ENCODE results near the gene PTOV1.
A peak's percentile ranks its signal among the peaks of the same experiment; 100 is the strongest.

PTOV1 gene

DNA sequence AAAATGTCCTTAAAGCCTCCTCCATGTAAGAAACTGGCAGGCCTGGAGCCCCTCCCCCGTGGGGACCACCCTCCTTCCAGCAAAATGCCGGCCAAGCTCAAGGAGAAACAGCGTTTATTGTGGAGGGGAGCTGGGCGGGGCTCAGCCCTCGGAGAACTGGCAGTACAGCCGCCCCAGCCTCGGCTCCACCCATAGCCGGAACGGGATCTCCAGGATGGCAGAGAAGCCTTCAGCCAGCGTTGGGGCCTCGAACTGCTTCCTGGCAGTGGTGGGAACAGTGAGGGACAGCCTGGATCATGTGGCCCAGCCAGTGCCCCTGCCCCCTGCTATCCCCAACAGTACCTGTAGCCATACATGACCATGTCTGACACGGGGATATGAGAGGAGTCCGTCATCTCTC, 10.1 kb downstream of the PTOV1 start:
- DNase-seq, result no peak

DNA sequence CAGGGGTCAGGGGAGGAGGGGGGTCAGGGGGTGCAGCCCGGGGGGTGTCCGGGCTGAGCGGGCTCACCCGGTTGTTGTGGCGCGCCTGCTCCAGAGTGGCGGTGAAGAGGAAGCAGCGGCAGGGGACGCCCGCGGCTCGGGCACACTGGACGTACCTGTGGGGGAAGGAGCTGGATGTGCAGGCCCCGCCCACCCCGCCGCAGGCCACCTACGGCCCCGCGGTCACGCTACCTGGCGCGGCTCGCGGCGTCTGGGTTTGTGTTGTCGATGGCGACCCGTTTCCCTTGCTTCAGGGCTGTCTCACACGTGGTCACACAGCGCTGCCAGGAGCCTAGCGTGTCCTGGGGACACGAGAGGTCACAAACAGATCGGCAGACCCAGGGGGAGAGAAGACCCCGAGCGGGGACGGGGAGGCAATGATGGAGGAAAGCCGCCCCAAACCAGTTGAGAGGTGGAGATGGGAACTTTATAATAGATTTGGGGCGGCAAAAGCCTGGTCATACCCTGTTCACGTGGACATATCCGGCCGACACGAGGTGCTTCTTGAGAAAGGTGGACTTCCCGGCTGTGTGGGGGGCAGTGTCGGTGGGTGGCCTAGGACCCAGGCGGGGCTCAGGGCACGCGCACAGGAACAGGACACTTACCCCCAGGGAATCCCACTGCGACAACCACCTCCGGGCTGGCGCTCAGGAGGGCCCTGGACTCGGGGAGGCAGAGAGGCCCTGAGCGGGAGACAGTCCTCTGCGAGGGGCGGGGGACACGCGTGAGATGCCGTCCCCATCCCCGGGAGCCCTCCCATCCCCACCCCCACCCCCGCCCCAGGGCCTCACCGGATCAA, 10.8 kb downstream of the PTOV1 start:
- DNase-seq, result no peak

DNA sequence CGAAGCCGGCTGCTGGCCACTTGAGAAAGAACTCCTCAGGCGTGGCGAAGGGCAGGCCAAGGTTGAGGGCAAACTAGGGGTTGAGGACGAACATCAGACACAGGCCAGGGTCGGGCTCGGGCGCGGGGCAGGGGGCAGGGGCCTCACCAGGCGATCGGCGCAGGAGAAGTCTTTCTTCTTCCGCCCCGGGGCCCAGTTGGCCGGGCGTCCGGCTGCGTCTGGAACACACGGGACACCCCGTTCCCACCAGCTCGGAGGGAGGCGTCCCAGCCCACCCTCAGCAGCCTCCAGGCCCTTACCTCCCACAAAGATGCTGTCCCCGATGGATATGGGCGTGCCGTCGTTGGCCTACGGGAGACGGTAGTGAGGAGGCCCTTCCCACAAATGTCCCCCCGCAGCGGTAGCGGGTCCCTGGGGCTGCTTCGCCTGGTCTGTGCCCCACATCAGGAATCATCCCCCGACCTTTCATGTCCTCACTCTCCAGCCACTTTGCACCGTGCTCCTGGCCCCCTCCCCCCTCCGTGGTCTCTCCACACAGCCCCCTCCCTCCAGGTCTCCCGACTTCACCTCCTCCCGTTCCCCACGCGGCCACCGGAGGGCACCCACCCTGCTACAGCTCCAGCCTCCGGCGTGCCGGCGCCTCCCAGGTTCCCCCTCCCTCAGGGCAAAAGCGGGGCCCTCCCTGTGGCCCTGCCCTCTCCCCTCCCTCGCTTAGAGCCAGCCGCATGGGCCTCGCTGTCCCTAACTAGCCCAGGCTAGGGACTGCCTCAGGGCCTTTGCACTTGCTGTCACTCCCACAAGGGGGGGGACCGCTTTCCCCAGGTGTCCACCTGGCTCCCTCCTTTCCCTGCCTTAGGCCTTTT, 11.7 kb downstream of the PTOV1 start:
- no peak for DNase-seq

DNA sequence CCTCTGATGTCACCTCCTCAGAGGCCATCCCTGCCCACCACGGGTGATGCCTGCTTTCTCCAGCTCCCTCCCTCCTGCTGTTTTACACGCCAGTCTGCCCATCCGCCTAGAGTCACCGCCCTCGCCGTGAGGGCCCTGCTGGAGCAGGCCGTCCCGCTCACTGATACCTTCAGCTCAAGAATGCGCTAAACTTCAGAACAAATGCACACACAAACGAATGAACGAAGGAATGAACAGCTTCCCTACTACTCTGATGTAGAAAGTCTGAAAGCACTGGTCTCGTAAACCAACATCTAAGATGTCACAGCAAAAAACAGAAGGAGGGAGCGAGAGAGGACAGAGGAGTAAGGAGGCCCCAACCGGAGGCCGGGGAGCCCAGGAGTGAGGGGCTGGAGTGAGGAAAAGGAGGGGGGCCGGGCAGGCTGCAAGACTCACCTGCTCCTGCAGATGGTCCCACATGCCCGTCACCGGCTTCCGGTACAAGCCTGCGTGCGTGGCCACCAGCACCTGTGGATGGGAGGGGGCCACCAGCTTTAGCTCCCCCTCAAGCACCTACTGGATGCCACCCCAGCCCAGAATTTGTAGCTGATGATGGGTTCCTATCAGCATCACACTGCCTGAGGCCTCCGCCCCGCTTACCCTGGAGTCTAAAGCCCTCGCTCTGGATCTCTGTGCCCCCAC, 12.4 kb downstream of the PTOV1 start:
- DNase-seq, result no peak

DNA sequence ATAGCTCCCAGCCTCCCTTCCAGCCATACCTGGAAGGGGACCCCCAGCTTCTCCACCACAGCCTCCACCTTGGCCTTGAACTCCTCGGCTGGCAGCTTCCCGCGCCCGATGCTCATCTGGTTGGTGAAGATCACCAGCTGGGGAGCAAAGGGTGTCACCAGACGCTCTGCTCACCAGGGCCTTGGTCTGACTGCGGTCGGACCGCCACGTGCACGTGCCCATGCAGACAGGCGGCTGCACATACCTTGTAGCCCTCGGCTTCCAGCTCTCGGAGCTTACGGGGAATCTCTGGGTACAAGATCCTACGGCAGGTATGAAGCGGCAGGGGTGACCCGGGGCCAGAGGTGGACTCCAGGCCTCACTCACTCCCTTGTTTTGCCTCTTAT, 13.0 kb downstream of the PTOV1 start:
- no peak for DNase-seq

DNA sequence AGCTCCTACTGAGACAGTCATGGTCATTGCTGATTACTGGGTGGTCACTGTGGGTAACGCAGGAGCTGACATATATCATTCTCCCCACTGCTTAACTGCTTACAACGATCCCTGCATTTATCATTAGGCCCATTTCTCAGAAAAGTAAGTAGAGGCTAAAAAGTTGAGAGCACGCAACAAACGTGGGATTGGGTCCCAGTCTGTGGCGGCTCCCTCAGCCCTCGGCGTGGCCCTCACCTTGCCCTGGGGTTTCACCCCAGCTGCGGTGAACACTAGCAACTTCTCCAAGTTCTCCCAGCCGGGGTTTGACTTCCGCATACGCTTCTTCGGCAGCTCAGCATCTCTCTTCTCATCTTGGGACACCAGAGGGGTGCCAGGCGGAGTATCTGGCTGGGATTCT, 13.9 kb downstream of the PTOV1 start:
- no peak for DNase-seq

DNA sequence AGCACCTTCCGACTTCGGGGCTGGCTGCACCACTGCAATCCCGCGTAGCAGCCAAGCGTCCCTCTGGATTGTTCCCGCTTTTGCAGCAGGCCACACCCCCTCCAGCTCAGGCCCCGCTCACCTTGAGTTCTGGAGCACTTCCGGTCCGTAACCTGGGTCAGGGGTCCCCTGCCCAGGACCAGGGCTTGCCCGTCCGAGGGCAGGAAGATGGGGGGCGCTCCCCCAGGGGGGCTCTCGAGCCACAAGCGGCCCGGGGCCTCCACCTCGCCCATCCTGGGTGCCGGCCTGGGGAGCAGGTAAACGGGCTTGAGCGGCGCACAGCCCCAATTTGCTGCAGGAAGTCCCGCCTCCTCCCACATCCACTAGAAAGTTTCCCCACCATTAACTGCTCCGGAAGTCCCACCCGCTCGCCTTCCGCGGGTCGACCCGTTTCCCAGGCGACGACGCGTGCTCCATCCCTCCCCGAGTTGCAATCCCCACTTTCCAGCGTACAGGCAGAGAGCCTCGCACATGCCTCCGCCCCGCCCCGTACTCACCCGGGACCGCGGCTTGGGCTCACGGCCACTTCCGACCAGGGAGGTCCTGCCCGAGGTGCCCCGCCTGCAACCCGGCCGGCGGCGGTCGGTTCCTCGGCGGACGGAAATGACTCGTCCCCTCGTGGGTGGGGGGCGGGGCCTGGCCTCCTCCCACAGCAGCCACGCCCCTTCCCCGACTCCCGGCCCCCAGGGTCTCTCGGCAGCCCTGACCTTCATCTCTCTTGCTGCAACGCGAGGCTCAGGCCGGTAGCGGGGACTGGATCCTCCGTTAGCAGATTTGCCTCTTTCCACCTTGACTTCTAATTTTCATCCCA, 16.2 kb downstream of the PTOV1 start, which contains the start of gene PNKP:
Gene PNKP, minus strand, starts transcription at position 644 of the 850 bp plus-strand sequence. Its CDS starts 372 bp downstream, at position 272.
- peak; percentile 87 for DNase-seq

DNA sequence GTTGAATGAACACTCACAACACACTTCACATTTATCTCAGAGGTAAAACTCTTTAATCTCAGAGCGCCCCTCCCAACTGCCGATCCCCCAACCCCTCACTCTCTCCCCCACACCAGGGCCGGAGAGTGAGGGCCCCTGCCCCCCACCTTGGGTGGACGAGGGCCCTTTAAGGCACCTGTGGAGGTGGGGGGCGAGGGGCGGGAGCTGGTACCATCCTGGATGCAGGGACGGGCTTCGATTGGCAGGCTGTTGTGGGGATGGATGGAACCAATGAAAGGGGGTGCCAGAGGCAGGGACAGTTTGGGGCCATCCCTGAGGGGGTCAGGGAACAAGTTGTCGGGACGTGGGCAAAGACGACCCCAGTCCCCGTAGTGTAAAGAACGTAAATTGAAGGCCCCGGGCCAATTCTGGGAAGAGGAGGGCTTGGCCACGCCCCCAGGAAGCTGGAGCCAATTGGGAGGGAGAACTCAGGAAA, 18.1 kb downstream of the PTOV1 start:
- no peak for DNase-seq

DNA sequence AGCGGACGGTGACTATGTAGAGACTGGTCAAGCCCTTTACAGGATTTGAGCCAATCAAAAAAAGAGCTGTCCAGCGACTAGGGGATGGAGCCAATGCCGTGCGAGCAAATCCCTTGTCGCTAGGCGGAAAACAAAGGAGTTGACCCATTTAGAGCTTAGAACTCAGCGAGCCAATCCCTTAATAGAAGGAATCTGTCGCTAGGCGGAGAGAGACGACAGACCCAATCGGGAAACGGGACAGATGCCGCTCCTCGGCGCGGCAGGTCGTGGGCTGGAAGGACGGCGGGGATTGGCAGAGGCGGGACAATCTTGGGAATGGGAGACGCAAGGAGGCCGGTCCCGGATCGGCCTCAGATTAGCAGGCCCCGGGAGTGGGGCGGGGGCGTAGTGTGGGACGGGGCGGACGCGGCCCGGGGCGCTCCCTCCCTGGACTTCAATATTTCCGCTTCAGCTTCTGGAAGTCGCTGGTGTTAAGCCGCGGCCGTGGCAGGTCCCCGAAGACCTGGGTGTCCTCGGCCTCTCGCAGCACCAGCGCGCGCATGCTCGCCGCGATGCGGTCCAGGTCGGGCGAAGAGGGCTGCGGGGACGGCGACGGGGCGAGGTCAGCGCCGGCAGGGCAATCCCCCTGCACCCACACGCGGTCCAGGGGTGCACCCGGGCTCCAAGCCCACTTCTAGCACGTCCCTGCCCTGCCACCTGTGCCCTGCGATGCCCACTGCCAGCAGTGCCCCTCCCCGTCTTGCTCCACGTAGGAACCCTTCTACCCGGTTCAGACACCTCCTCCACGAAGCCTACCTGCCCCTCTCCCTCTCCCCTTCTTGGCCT, 18.7 kb downstream of the PTOV1 start:
- peak; percentile 100 for DNase-seq

DNA sequence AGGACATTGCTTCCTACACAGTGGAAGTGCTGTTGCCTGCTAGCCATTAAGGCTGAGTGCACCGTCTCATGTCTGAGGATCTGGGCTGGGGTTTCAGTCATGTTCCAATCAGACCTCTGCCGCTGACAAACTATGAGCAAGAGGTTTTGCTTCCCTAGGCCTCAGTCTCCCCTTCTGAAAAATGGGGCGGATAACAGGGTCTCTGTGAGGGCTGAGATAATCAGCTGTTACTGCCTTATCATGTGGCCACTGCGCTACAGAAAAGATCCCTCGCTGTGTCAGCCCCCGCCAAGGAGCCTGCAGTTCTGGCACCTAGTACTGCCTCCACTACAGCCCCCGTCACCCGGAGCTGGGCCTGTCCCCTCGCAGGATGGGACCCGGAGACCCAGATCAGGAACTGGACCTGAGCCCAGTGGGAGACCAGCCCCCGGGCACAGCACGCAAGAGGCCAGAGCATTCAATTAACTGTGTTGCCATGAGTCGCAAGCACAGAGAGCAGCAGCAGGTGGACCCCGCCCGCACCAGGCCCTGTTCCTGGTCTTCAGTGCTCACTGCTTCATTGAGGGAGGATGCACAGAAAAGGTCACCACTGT, 19.4 kb downstream of the PTOV1 start:
- DNase-seq, result no peak

DNA sequence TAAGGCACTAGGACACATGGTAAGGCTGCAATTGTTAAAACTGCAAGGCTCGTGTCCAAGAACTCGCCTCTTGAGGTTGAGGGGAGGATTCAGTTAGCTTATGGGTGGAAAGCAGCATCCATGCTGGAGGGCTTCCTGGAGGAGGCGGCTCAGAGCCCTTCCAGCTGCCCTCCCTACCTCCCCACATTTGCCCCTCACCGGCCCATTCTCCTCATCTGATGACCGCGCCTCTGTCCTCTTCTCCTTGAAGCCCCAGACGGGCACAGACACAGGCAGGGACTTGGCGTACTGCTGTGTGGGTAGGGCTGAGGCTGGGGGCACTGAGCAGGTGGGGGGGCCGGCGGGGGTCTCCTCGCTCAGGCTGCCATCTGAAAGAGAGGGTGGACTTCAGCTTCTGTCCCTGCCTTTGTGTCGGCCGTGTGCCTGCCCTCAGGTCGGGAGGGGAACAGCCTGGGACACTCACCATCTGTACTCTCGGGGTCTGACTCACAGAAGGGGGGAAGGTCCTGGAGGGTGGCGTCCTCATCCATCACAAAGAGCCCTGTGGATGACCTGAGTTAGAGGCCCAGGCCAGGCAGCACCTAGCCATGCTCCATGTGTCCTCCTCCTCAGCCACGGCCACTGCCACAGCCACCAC, 20.5 kb downstream of the PTOV1 start:
- no peak for DNase-seq

DNA sequence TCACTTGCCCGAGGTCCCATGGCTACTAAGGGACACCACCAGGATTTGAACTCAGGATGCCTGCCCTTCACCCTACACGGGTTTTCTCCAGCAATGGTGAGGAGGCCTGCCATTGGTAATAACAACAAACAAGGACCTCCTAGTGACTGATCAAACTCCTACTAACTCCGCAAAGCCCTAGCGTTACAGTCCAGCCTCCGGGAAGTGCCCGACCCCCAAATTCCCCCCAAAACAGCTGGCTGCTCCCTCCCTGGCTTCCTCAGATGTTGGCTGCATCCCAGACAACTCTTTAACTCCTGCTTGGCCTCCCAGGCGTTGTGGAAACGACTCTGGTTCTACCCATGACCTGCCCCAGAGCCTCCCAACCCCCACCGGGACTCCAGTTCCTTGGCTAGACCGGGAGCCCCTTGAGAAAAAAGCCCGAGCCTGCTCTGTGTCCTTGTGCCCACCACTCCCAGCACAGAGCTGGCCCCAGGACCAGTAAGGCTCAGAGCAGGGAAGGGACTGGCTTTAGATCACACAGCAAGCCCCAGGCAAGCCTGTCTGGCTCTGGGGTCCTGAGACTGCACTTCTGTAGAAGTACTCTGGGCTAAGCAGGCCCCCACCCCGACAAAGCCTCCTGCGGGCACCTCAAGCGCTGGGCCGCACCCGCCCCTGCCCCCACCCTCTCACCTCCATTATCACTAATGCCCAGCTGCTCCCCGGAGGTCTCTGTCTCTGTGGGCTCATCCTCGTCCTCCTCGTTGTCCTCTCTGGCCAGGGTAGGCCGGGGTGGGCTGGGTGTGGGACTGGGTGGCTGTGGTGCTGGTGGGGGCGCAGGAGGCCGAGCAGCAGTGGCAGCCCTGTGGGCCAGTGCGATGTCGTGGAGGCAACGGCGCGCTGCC, 21.5 kb downstream of the PTOV1 start:
- no peak for DNase-seq

DNA sequence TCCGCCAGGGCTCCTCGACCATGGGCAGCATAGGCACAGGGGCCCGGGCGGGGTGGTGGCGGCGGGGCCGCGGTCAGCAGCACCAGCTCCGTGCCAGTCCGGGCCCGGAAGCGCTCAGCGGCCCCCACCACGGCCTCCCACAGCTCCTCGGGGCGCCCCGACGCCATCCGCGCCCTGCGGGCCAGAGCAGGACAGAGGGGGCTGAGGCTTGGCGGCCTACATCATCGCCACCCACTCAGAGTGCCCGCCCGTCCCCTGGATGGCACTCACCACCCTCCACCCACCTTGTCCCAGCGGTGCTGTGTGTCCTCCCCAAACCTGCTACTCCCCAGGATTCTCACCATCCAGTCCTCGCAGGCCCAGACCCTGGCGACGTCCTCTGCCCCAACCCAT, 22.2 kb downstream of the PTOV1 start:
- no peak for DNase-seq

DNA sequence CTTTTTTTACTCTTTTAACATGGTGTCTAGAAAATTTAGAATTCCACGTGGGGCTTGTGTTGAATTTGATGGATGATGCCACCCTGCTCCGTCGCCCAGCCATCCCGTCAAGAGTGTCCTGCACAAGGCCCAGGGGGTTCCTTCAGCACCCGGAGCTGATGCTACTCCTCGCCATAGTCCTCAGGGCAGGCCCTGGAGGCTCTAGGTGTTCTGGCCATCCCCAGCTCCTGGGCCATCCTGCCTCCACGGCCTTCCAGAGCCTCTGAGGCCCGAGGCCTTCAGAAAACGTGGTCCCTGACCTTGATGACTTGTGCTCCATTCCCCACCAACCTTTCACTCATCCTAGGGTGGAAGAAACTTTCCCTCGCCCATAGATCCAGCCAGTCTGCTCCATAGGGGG, 22.9 kb downstream of the PTOV1 start:
- no peak for DNase-seq

DNA sequence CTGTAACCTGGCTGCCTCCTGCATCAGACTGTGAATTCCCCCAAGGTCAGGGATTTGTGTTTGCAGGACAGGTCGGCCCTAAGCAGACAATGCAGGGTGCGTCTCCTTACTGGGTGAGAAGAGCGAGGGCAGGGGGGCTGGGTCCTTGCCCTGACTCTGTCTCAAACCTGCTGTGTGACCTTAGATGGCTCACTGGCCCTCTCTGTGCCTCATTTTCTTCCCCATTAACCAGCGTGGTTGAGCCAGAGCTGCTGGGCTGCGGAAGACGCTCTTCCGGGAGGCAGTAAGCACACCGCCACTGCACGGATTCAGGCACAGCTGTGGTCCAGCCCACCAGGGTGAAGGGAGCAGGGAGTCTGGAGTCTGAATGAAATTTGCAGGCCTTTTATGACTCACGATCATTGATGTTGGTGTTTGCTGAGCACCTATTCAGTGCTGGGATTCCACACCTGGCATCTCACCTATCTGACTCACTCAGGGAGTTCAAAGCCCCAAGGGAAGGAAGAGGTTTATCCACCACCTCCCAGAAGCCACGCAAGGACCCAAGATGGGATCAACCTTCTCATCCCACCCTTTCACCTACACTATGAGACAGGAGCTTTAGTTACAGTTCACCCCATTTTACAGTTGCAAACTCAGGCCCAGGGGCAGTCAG, 23.7 kb downstream of the PTOV1 start:
- no peak for DNase-seq

DNA sequence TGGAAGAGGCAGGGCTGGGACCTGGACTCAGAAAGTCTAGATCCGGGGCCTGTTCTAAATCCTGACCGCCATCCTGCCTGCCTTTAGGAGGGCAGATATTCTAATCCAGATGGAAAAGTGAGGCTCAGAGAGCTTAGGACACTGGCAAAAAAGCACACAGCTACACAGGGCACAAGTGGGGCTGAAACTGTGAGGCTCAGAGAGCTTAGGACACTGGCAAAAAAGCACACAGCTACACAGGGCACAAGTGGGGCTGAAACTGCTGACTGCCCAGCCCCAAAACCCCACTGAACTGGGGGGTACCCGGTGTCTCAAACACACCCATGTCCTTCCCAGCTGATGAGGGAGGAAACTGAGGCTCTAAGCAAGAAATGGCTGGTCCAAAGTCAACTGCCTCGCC, 24.2 kb downstream of the PTOV1 start:
- DNase-seq, result no peak

DNA sequence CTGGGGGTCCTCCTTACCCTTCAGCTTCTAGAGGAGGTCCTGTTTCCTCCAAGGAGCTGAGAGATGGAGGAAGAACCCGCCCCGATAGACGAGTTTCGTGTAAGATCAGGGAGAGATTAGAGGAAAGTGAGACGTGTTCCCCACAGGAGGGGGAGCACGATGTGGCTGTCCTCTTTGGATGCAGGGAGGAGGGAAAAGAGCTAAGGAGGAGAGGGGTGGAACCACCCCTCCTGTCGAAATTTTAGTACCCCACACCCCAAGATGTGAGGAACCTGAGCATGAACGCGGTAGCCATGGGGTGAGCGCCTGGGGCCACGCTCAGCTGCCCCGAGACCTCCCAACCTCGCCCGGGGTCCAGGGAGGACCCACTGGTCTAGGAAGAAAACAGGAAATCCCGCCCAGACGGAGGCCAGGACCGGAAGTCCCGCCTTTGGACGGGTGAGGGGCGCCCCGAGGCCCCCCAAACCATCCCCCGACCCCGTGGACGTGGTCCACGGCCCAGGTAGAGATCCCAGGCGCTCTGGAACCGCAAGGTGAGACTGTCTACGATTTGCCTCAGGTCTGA, 25.0 kb downstream of the PTOV1 start:
- no peak for DNase-seq

DNA sequence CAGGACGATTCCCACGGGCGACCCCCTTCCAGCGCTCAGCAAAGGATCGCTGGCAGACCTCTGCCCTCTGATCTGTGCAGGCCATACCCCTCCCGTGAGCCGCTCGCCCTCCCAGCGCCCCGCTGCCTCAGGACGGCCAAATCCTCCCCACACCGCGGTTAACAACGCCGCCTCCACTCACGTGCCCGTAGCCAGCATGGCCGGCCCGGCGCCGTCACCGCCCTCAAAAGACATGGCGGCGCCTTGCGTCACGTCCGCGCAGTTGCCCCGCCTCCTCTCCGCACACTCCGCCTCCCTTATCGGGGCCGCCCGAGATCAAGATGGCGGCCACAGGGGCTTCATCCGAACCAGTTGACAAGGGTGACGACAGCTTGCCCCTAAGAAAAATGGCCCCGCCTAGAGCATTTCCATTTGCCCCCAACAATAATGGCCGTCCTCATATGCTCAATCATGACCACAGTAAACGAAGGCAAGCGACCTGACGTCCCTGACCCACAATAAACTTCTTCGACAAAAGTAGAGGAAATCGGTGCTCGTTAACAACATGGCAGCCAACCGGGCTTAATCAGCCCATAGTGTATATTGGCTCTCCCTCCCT, 25.6 kb downstream of the PTOV1 start:
- DNase-seq, result peak; percentile 95

Measured in DMS79 (cell line).